Erythroblast (primary cell): Measurements from ENCODE around the gene CNOT6.

ENCODE experiments used
- GATA1 ChIP-seq: IDR thresholded peaks from 2 replicates; pipeline ENCODE4 v1.6.1; 2011; ENCODE audit warnings: low read depth, mild to moderate bottlenecking, control low read depth, low read length, moderate library complexity
- POLR2A ChIP-seq: IDR thresholded peaks from 2 replicates; pipeline ENCODE4 v1.6.1; 2011; ENCODE audit warnings: mild to moderate bottlenecking, low read length

- TF ChIP-seq POLR2A (no peak), GATA1 (no peak)
Measured at GRCh38 chr5:180535573-180535972, 41.4 kb downstream of the CNOT6 start.
